Measurements from ENCODE around the gene TRPV2. TPM values are rescaled to one million over a fixed set of nuclear protein-coding genes. Genes with fewer than 3 reads are reported as not detected.

Gene TRPV2
- total RNA-seq, 2 experiments from 2014 or later = 4.9 to 10.5 TPM

DNA sequence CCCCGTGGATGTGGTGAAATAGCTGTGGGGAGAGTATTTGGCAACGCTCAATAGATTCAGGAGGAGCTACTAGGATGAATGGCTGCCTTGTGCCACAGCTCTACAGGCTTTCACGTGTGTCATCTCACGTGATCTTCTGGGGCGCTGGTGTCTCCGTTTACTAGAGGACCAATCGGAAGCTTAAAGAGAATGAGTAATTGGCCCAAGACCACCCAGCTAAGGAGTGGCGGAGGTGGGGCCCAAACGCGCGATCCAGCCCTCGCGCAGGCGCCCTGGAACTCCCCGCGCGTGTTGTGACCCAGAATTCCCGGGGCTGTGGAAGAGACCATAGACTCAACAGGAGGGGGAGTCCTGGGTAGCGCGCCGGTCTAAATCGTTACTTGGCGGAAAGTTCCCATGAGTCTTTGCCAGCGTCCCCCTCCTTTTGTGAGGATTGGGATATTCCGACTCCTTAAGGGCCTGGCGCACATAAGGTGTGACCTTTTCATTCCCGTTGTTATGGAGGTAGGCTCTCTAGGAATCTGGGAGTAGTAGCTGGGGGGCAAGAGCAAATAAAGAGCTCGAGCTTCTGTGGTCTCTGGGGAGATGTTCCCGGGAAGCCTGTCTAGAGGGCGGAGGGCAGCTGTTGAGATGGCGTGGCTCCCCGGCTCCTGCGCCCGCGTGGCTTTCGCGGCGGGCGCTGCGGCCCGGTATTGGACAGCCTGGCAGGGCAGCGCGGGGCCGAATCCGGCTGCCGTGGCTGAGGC is 23.4 kb downstream of the TRPV2 start:
- H3K4me2 ChIP-seq (ENCODE audit: low read length) = peak overlapping the region; percentile 96
- POLR2A ChIA-PET = interaction anchor here (0.5 to 1.7 kb wide), 20 partner anchors 8 to 221 kb away, joined by 3 to 10 read pairs (median 4); partner anchors contain the start of genes PIGL, TRPV2 and UBB
- H3K4me3 ChIP-seq (ENCODE audit: low read depth, low read length, poor library complexity, severe bottlenecking) = peak overlapping the region; percentile 98
- CTCF ChIA-PET (ENCODE audit: unreplicated experiment) = interaction anchor here (1.0 to 1.5 kb wide), 4 partner anchors 11 to 74 kb away, joined by 3 to 10 read pairs (median 4); no protein-coding TSS in a partner anchor
- no peak overlapping the region for H2AFZ ChIP-seq (ENCODE audit: low read length)
- H3K79me2 ChIP-seq (ENCODE audit: insufficient read depth, low read depth, low read length) = peaks cover 45% of the 10 kb centered on the region
- H3K4me1 ChIP-seq (ENCODE audit: insufficient read depth, low read length, poor library complexity, severe bottlenecking) = peaks cover 33% of the 10 kb centered on the region
- TF ChIP-seq, protein P1, sequence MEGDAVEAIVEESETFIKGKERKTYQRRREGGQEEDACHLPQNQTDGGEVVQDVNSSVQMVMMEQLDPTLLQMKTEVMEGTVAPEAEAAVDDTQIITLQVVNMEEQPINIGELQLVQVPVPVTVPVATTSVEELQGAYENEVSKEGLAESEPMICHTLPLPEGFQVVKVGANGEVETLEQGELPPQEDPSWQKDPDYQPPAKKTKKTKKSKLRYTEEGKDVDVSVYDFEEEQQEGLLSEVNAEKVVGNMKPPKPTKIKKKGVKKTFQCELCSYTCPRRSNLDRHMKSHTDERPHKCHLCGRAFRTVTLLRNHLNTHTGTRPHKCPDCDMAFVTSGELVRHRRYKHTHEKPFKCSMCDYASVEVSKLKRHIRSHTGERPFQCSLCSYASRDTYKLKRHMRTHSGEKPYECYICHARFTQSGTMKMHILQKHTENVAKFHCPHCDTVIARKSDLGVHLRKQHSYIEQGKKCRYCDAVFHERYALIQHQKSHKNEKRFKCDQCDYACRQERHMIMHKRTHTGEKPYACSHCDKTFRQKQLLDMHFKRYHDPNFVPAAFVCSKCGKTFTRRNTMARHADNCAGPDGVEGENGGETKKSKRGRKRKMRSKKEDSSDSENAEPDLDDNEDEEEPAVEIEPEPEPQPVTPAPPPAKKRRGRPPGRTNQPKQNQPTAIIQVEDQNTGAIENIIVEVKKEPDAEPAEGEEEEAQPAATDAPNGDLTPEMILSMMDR (conservative IDR thresholded peaks at IDR 0.05; ENCODE audit: low read length) = no peak
- no peak for TF ChIP-seq EZH2phosphoT487 (IDR thresholded peaks at IDR 0.05; ENCODE audit: borderline replicate concordance, low read depth, low read length)
- peaks cover 22% of the 10 kb centered on the region; the same call in 1 of the 2 replicates for H4K20me1 ChIP-seq (ENCODE audit: insufficient read depth, low read length)
- intact Hi-C loops (cut with micrococcal nuclease; ENCODE audit: unreplicated experiment) = loop anchor here (2.0 kb wide), 1 partner anchor 58 kb away; the partner anchor contains the start of gene UBB
- peaks cover 48% of the 10 kb centered on the region for H3K36me3 ChIP-seq (ENCODE audit: insufficient read depth, low read length)
- peak overlapping the region; percentile 87 for H3K27ac ChIP-seq (ENCODE audit: low read depth, low read length, poor library complexity, severe bottlenecking)
- H3K9me2 ChIP-seq (ENCODE audit: insufficient read depth, low read length) = no peaks in the 10 kb centered on the region
- peak; percentile 100 for DNase-seq (ENCODE audit: low spot score)
- no peaks in the 10 kb centered on the region for H3K9me3 ChIP-seq (ENCODE audit: low read length)
- BruUV-seq (replicated peaks) = no TSS peak

DNA sequence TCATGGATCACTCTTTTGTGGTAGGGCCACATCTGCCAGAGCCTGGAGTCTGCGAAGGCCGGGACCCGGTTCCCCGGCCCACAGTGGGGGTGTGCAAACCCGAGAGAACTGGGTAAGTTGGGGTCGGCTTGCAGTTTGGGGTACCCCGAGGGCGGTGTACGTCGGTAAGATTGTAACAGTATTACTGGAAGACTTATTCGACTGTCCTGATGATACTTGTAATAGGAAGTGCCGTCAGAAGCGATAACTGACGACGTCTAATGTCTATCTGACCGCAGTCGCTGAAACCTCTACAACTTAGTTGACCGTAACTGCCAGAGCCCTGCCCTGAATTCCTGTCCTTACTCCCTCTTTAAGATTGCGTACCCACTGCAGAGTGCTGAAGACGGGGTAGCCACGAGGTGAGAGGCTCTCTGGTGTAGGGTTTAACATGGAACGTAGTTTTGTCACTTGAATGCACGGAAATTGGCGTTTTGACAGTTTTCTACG is 24.0 kb downstream of the TRPV2 start:
- no peaks in the 10 kb centered on the region for H3K9me3 ChIP-seq (ENCODE audit: low read length)
- CTCF ChIA-PET (ENCODE audit: unreplicated experiment) = no interaction called here
- TF ChIP-seq EZH2phosphoT487 (IDR thresholded peaks at IDR 0.05; ENCODE audit: borderline replicate concordance, low read depth, low read length) = no peak
- TF ChIP-seq, protein P1 (conservative IDR thresholded peaks at IDR 0.05; ENCODE audit: low read length) = no peak
- H3K36me3 ChIP-seq (ENCODE audit: insufficient read depth, low read length) = peaks cover 55% of the 10 kb centered on the region
- no peak overlapping the region for H2AFZ ChIP-seq (ENCODE audit: low read length)
- TSS peak; percentile 71 for BruUV-seq (replicated peaks)
- intact Hi-C loops (cut with micrococcal nuclease; ENCODE audit: unreplicated experiment) = loop anchor here (2.0 kb wide), 1 partner anchor 59 kb away; the partner anchor contains the start of gene UBB
- H4K20me1 ChIP-seq (ENCODE audit: insufficient read depth, low read length) = peaks cover 22% of the 10 kb centered on the region; the same call in 1 of the 2 replicates
- H3K27ac ChIP-seq (ENCODE audit: low read depth, low read length, poor library complexity, severe bottlenecking) = peak overlapping the region; percentile 87
- no peaks in the 10 kb centered on the region for H3K9me2 ChIP-seq (ENCODE audit: insufficient read depth, low read length)
- peaks cover 33% of the 10 kb centered on the region for H3K4me1 ChIP-seq (ENCODE audit: insufficient read depth, low read length, poor library complexity, severe bottlenecking)
- peak overlapping the region; percentile 98 for H3K4me3 ChIP-seq (ENCODE audit: low read depth, low read length, poor library complexity, severe bottlenecking)
- H3K4me2 ChIP-seq (ENCODE audit: low read length) = peak overlapping the region; percentile 91
- DNase-seq (ENCODE audit: low spot score) = peak; percentile 38
- H3K79me2 ChIP-seq (ENCODE audit: insufficient read depth, low read depth, low read length) = peaks cover 45% of the 10 kb centered on the region
- POLR2A ChIA-PET = interaction anchor here (1.0 to 1.7 kb wide), 7 partner anchors 11 to 149 kb away, joined by 3 to 10 read pairs (median 4); partner anchors contain the start of genes TRPV2 and UBB

Measured in OCI-LY7 (cell line).